Psoas muscle (tissue), 8 donors: Measurements from ENCODE around the gene DSC2. TPM values are rescaled to one million over a fixed set of nuclear protein-coding genes. Genes with fewer than 3 reads are reported as not detected.

ENCODE experiments used
- ATAC-seq, 4 donors: fragments of 200-7000 bp; cut with Tn5 transposase; one replicate each; pipeline ENCODE4 v1.9.1; 2020; ENCODE audit warnings: moderate library complexity in 3 of 4, mild to moderate bottlenecking in 2 of 4
- DNase-seq, 2 donors: peaks; one replicate each; pipeline ENCODE4 v3.0.0-alpha.2; 2020
- H3K27ac ChIP-seq: fragments of 200-600 bp; one replicate; pipeline ENCODE4 v1.8.0; 2022
- H3K27me3 ChIP-seq, 3 donors: fragments of 200-600 bp in 1 of 3; one replicate each; pipeline versions ENCODE4 v1.6.1 to v1.8.0; 2013 to 2022; ENCODE audit warnings: low read length in 2 of 3, mild to moderate bottlenecking in 2 of 3, moderate library complexity in 1 of 3; ENCODE audit not compliant: insufficient read depth in 3 of 3
- H3K36me3 ChIP-seq, 2 donors: fragments of 200-600 bp in 1 of 2; one replicate each; pipeline versions ENCODE4 v1.6.1 to v1.8.0; 2013 to 2022; ENCODE audit warnings: low read depth in 1 of 2, mild to moderate bottlenecking in 1 of 2, moderate library complexity in 1 of 2; ENCODE audit not compliant: insufficient read depth in 1 of 2
- H3K4me1 ChIP-seq: fragments of 200-600 bp; one replicate; pipeline ENCODE4 v1.8.0; 2022
- H3K4me3 ChIP-seq: fragments of 200-600 bp; one replicate; pipeline ENCODE4 v1.8.0; 2022; ENCODE audit warnings: mild to moderate bottlenecking
- H3K9me3 ChIP-seq: fragments of 200-600 bp; one replicate; pipeline ENCODE4 v1.8.0; 2022
- WGBS, 3 donors: extraction: QIAGEN DNeasy Blood & Tissue Kit; methylation state at CpG; one replicate each; pipeline versions ENCODE4 v1.1.6 to v1.1.7; 2013; 5-methylcytosine and 5-hydroxymethylcytosine counted together
- intact Hi-C, 2 donors: fragments of 100-400 bp; cut with DNase I; formaldehyde crosslinking; loops; one replicate each; pipeline versions ENCODE4 v1.11.0 to v1.14.2; 2022
- polyA plus RNA-seq, 3 donors: library from polyadenylated mRNA; stranded (reverse); fragments of 200-250 nt; gene quantifications; one replicate each; pipeline ENCODE4 v1.2.3, GENCODE V29; 2013
- total RNA-seq, 4 donors: library from RNA; stranded (reverse); fragmentation: NEBNext Ultra II Directional in 2 of 4; extraction: Animal tissue kit (Norgen Biotek cat#: 25700) in 2 of 4; gene quantifications; one replicate each; pipeline versions ENCODE4 v1.2.1 to v1.2.4, GENCODE V29; 2021 to 2023
- TF ChIP-seq, protein P1 (sequence below): fragments of 200-600 bp; IDR thresholded peaks from one replicate; pipeline ENCODE4 v1.8.0; 2022; ENCODE audit warnings: antibody characterized with exemption
- donor health status: healthy with polysubstance abuse.
- donor health status: DM: no; HTN: no; CAD: no; lungs with moderate emphysema.
- donor health status: Bipolar disorder and iron deficiency.
- donor health status: healthy.
- donor health status: DM: yes; HTN: yes; CAD: no.
- donor health status: DM: no; HTN: no; CAD: no.
- donor health status: DM: no; HTN: no; CAD: no.
- donor health status: DM: yes; HTN: yes; CAD: no.

DSC2 gene
- total and polyA plus RNA-seq, 7 donors = 0.11 to 2.4 (median 0.66) TPM

DNA sequence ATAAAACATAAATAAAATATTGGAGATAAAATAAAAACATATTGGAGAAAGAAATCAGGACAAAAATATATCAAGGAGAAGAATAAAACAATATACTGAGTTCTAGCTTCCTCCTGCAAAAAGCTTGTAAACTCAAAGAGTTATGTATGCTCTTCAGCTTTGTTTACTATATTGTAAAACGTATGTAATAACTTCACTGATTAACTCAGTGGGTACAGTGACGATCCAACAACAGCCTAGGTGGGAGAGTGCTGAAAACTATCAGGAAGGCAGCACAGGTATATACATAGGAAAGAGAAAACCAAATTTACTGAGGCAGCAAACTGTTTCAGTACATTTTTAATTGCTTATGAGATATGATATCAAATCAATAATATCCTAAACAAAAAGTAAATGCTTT lies 8.3 kb downstream of the DSC2 start:
- TF ChIP-seq, protein P1, sequence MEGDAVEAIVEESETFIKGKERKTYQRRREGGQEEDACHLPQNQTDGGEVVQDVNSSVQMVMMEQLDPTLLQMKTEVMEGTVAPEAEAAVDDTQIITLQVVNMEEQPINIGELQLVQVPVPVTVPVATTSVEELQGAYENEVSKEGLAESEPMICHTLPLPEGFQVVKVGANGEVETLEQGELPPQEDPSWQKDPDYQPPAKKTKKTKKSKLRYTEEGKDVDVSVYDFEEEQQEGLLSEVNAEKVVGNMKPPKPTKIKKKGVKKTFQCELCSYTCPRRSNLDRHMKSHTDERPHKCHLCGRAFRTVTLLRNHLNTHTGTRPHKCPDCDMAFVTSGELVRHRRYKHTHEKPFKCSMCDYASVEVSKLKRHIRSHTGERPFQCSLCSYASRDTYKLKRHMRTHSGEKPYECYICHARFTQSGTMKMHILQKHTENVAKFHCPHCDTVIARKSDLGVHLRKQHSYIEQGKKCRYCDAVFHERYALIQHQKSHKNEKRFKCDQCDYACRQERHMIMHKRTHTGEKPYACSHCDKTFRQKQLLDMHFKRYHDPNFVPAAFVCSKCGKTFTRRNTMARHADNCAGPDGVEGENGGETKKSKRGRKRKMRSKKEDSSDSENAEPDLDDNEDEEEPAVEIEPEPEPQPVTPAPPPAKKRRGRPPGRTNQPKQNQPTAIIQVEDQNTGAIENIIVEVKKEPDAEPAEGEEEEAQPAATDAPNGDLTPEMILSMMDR = no peak
- H3K27ac ChIP-seq = no peak overlapping the region

DNA sequence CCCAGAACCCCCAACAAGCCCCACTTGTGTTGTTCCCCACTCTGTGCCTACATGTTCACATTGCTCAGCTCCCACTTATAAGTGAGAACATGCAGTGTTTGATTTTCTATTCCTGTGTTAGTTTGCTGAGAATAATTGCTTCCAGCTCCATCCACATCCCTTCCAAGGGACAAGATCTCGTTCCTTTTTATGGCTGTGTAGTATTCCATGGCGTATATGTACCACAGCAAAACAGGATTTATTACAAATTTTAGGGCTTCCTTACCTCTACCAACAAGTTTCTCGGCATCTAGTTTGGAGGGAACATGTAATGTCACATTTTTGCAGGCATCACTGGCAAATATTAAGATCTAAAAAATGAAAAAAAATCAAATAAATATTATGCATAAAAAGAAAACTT lies 8.9 kb downstream of the DSC2 start:
- intact Hi-C loops = no loop called here

More for the DNA sequence above, 8.3 kb downstream of the DSC2 start:
- no peaks in the 10 kb centered on the region for H3K36me3 ChIP-seq
- no peak for DNase-seq
- intact Hi-C loops = no loop called here
- H3K4me3 ChIP-seq = no peak overlapping the region
- no peaks in the 10 kb centered on the region for H3K27me3 ChIP-seq
- WGBS, 3 donors = 76 to 82% (median 78%) methylated on average over 2 of the region's 2 CpGs
- H3K9me3 ChIP-seq = peaks cover 4% of the 10 kb centered on the region
- no peaks in the 10 kb centered on the region for H3K4me1 ChIP-seq
- no peak for ATAC-seq

DNA sequence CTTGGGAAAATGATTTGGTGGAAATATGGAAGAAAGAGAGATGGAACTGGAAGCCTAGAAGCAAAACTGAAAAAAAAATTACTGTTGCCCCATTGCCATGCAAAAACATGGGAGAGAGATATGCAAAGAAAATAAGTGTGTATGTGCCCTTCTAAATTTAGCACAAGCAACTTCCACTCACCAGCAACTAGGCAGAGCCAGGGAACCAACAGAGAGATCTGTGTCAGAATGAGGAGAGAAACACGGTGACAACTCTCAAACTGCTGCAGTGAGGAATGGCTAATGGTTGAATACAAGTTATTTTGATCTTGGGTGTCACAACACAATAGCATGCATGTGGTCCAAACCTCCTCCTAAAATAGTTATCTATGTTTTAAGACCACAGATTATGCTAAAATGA lies 10.9 kb downstream of the DSC2 start:
- Histone ChIP-seq H3K9me3 (no peaks in the 10 kb centered on the region), H3K4me1 (no peaks in the 10 kb centered on the region), H3K4me3 (no peak overlapping the region), H3K27me3 (no peaks in the 10 kb centered on the region), H3K36me3 (no peaks in the 10 kb centered on the region), H3K27ac (no peak overlapping the region)
- DNase-seq (no peak), ATAC-seq (no peak)
- WGBS, 3 donors = 60 to 65% (median 65%) methylated on average over 1 of the region's 1 CpG
- intact Hi-C loops = no loop called here
- TF ChIP-seq, protein P1 = no peak

More for the DNA sequence above, 8.9 kb downstream of the DSC2 start:
- Histone ChIP-seq H3K27ac (no peak overlapping the region), H3K4me1 (no peaks in the 10 kb centered on the region), H3K4me3 (no peak overlapping the region), H3K27me3 (no peaks in the 10 kb centered on the region), H3K36me3 (no peaks in the 10 kb centered on the region), H3K9me3 (peaks cover 4% of the 10 kb centered on the region)
- no peak for DNase-seq
- 89 to 95% (median 93%) methylated on average over 3 of the region's 3 CpGs for WGBS, 3 donors
- TF ChIP-seq, protein P1 = no peak
- ATAC-seq = no peak

DNA sequence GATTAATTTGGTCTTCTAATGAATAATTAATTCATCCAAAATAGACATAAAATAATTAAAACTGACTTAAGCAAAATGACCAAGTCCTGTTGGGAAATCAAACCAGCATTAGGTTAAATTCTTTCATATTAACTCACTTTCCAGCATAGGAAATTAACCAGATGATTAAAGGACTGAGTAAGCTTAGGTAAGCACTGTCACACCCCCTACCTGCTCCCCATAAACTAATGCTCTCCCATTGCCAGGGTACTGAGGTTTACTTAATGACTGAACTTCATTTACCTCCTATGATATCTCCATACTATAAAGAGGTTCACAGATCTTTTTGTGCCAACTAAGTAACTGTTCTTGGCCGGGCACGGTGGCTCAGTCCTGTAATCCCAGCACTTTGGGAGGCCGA lies 13.7 kb downstream of the DSC2 start:
- Histone ChIP-seq H3K4me1 (no peaks in the 10 kb centered on the region), H3K36me3 (no peaks in the 10 kb centered on the region), H3K27me3 (no peaks in the 10 kb centered on the region), H3K9me3 (no peaks in the 10 kb centered on the region), H3K27ac (no peak overlapping the region), H3K4me3 (no peak overlapping the region)
- intact Hi-C loops = no loop called here
- 81 to 90% (median 88%) methylated on average over 3 of the region's 3 CpGs for WGBS, 3 donors
- TF ChIP-seq, protein P1 = no peak
- no peak for ATAC-seq
- no peak for DNase-seq

DNA sequence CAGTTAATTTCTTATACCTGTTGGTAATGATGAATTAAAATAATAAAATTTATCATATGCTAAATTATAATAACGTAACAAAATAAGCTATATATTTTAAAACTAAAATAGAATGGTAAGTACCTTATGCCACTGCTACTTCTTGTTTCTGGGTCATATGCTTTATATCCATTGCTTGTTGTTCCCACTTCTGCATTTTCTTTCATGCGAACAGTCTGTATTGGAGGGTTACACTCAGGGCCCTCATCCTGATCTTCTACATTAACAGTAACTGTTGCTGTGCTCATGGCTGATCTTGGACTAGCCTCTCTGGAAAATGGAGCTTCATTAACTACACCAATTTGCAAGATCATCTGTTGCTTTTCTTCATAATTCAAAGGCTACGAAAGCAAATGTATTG lies 22.2 kb downstream of the DSC2 start:
- Histone ChIP-seq H3K27ac (no peak overlapping the region), H3K4me3 (no peak overlapping the region), H3K27me3 (no peaks in the 10 kb centered on the region), H3K9me3 (no peaks in the 10 kb centered on the region), H3K4me1 (no peaks in the 10 kb centered on the region), H3K36me3 (no peaks in the 10 kb centered on the region)
- DNase-seq (no peak), ATAC-seq (no peak)
- WGBS, 3 donors = 92 to 96% (median 92%) methylated on average over 3 of the region's 3 CpGs
- TF ChIP-seq, protein P1 = no peak
- intact Hi-C loops = no loop called here
